ENCODE results near the gene THRA. TPM values are rescaled to one million over a fixed set of nuclear protein-coding genes. Genes with fewer than 3 reads are reported as not detected.
A peak's percentile ranks its signal among the peaks of the same experiment; 100 is the strongest.

The THRA gene
- total RNA-seq, 1 experiment from 2014 or later, result 14.5 TPM

- peak; percentile 99 for DNase-seq (ENCODE audit: low spot score)
Measured at GRCh38 chr17:40098846-40099618, 36.3 kb downstream of the THRA start.

- no peak for DNase-seq (ENCODE audit: low spot score)
Measured at GRCh38 chr17:40099619-40100418, 37.1 kb downstream of the THRA start.

- DNase-seq (ENCODE audit: low spot score), result no peak
Measured at GRCh38 chr17:40100419-40100668, 37.6 kb downstream of the THRA start, which contains the start of gene NR1D1. TSS of gene NR1D1 (minus strand) at chr17:40100589. CDS start at chr17:40100094, 495 bp downstream.

- DNase-seq (ENCODE audit: low spot score), result peak; percentile 98
Measured at GRCh38 chr17:40100669-40101366, 38.1 kb downstream of the THRA start.

- DNase-seq (ENCODE audit: low spot score), result no peak
Measured at GRCh38 chr17:40101367-40102210, 38.8 kb downstream of the THRA start.

GRCh38 chr17:40103071-40103661, 40.4 kb downstream of the THRA start:
- DNase-seq (ENCODE audit: low spot score), result no peak

GRCh38 chr17:40103688-40104087, 40.9 kb downstream of the THRA start:
- no peak for DNase-seq (ENCODE audit: low spot score)

- DNase-seq (ENCODE audit: low spot score), result no peak
Measured at GRCh38 chr17:40104594-40105486, 42.1 kb downstream of the THRA start.

- no peak for DNase-seq (ENCODE audit: low spot score)
Measured at GRCh38 chr17:40105861-40106759, 43.3 kb downstream of the THRA start.

- DNase-seq (ENCODE audit: low spot score), result no peak
Measured at GRCh38 chr17:40106760-40107521, 44.2 kb downstream of the THRA start.

- DNase-seq (ENCODE audit: low spot score), result no peak
Measured at GRCh38 chr17:40107522-40108174, 44.9 kb downstream of the THRA start.

GRCh38 chr17:40108970-40109824, 46.4 kb downstream of the THRA start:
- no peak for DNase-seq (ENCODE audit: low spot score)

GRCh38 chr17:40110026-40110845, 47.5 kb downstream of the THRA start:
- no peak for DNase-seq (ENCODE audit: low spot score)

GRCh38 chr17:40111221-40112128, 48.7 kb downstream of the THRA start:
- DNase-seq (ENCODE audit: low spot score), result peak; percentile 96

GRCh38 chr17:40112191-40112711, 49.5 kb downstream of the THRA start:
- DNase-seq (ENCODE audit: low spot score), result no peak
